GM23248 (cell line): ENCODE data around the gene DDX59. TPM values are rescaled to one million over a fixed set of nuclear protein-coding genes. Genes with fewer than 3 reads are reported as not detected.

Experiments
- DNase-seq: peaks from one replicate; pipeline ENCODE4 v3.0.0-alpha.2; 2015
- H2AFZ ChIP-seq: fragments of 200-600 bp; sonication (generic); 2 replicates; pipeline ENCODE4 v1.6.1; 2016; ENCODE audit warnings: antibody characterized with exemption
- H3F3A ChIP-seq: fragments of 200-600 bp; sonication (generic); 2 replicates; pipeline ENCODE4 v1.6.1; 2016; ENCODE audit warnings: mild to moderate bottlenecking, antibody characterized with exemption, mixed run types; ENCODE audit not compliant: insufficient read depth
- H3K27ac ChIP-seq: fragments of 200-600 bp; sonication (generic); 2 replicates; pipeline ENCODE4 v1.5.1; 2016; ENCODE audit warnings: mild to moderate bottlenecking
- H3K27me3 ChIP-seq: fragments of 200-600 bp; sonication (generic); replicated peaks from 2 replicates; pipeline ENCODE4 v1.6.1; 2016; ENCODE audit warnings: mild to moderate bottlenecking; ENCODE audit not compliant: insufficient read depth
- H3K36me3 ChIP-seq: fragments of 200-600 bp; sonication (generic); 2 replicates; pipeline ENCODE4 v1.6.1; 2016; ENCODE audit warnings: low read depth, mild to moderate bottlenecking
- H3K4me1 ChIP-seq: fragments of 200-600 bp; sonication (generic); 2 replicates; pipeline ENCODE4 v1.6.1; 2016; ENCODE audit warnings: mild to moderate bottlenecking; ENCODE audit not compliant: insufficient read depth
- H3K4me2 ChIP-seq: fragments of 200-600 bp; sonication (generic); one replicate; pipeline ENCODE4 v1.6.1; 2016; ENCODE audit warnings: mild to moderate bottlenecking; ENCODE audit not compliant: unreplicated experiment
- H3K4me3 ChIP-seq: fragments of 200-600 bp; sonication (generic); 2 replicates; pipeline ENCODE4 v1.5.1; 2016; ENCODE audit warnings: mild to moderate bottlenecking
- H3K79me2 ChIP-seq: fragments of 200-600 bp; sonication (generic); 2 replicates; pipeline ENCODE4 v1.6.1; 2016; ENCODE audit warnings: mild to moderate bottlenecking; ENCODE audit not compliant: insufficient read depth
- H3K9ac ChIP-seq: fragments of 200-600 bp; sonication (generic); 2 replicates; pipeline ENCODE4 v1.6.1; 2016; ENCODE audit warnings: mild to moderate bottlenecking
- H3K9me2 ChIP-seq: fragments of 200-600 bp; sonication (generic); 2 replicates; pipeline ENCODE4 v1.6.1; 2016; ENCODE audit warnings: mixed run types, mild to moderate bottlenecking, moderate library complexity; ENCODE audit not compliant: insufficient read depth
- H3K9me3 ChIP-seq: fragments of 200-600 bp; sonication (generic); one replicate; pipeline ENCODE4 v1.6.1; 2017; ENCODE audit warnings: low read depth
- H4K20me1 ChIP-seq: fragments of 200-600 bp; sonication (generic); 2 replicates; pipeline ENCODE4 v1.6.0; 2016; ENCODE audit not compliant: insufficient read depth
- EZH2 ChIP-seq: fragments of 200-600 bp; sonication (generic); IDR thresholded peaks from 2 replicates; pipeline ENCODE4 v1.6.1; 2018; ENCODE audit warnings: antibody characterized with exemption, mild to moderate bottlenecking; ENCODE audit not compliant: insufficient read depth, poor library complexity, severe bottlenecking
- EZH2phosphoT487 ChIP-seq: fragments of 200-600 bp; sonication (generic); IDR thresholded peaks from 2 replicates; pipeline ENCODE4 v1.6.1; 2018; ENCODE audit warnings: antibody characterized with exemption, moderate library complexity, mild to moderate bottlenecking, low read depth; ENCODE audit not compliant: insufficient read depth
- WGBS, 2 experiments: methylation state at CpG; one replicate each; pipeline ENCODE4 v1.1.6; 2015 to 2017; ENCODE audit warnings: low lambda C conversion rate in 2 of 2, low coverage in 1 of 2; ENCODE audit errors: missing lambda C conversion rate in 2 of 2; 5-methylcytosine and 5-hydroxymethylcytosine counted together
- in situ Hi-C: fragments of 300-500 bp; cut with MboI; formaldehyde crosslinking; loops from 2 replicates; pipeline ENCODE4 v1.15.0; 2020
- polyA plus RNA-seq: library from polyadenylated mRNA; unstranded; fragments of >200 nt; fragmentation: Nextera tagmentation; extraction: Ambion mirVana; gene quantifications from 2 replicates; pipeline ENCODE4 v1.2.1, GENCODE V29; 2016
- total RNA-seq: library from RNA; depleted of rRNA; stranded (reverse); fragments of >200 nt; shearing (Covaris generic); gene quantifications from 2 replicates; pipeline ENCODE4 v1.2.3, GENCODE V29; 2014

The DDX59 gene
- total and polyA plus RNA-seq, 2 experiments from 2014 or later: 12.2 to 14.2 TPM

GRCh38 chr1:200652378-200652777 is 17.3 kb downstream of the DDX59 start:
- H2AFZ ChIP-seq: no peak overlapping the region
- in situ Hi-C loops: no loop called here
- no peaks in the 10 kb centered on the region for H3K9me2 ChIP-seq
- H3K9me3 ChIP-seq: no peaks in the 10 kb centered on the region
- H3K27ac ChIP-seq: no peak overlapping the region
- no peak overlapping the region for H3K9ac ChIP-seq
- no peaks in the 10 kb centered on the region for H3K79me2 ChIP-seq
- no peaks in the 10 kb centered on the region for H3K27me3 ChIP-seq
- H3K4me2 ChIP-seq: no peak overlapping the region
- no peak overlapping the region for H3K4me3 ChIP-seq
- peaks cover 23% of the 10 kb centered on the region for H3K36me3 ChIP-seq
- no peak for DNase-seq
- no peaks in the 10 kb centered on the region for H3F3A ChIP-seq
- 0 out of 2 replicates have a peak, but pooled peaks cover 6% of the 10 kb centered on the region for H3K4me1 ChIP-seq
- WGBS, 2 experiments: 93 to 95% methylated on average over 1 of the region's 1 CpG
- H4K20me1 ChIP-seq: no peaks in the 10 kb centered on the region
- no peak for TF ChIP-seq EZH2

GRCh38 chr1:200646515-200646914 is 23.2 kb downstream of the DDX59 start:
- in situ Hi-C loops: no loop called here
- Histone ChIP-seq H3K4me1 (no peaks in the 10 kb centered on the region), H3K9ac (no peak overlapping the region), H2AFZ (no peak overlapping the region), H3K36me3 (peaks cover 26% of the 10 kb centered on the region), H3K9me2 (no peaks in the 10 kb centered on the region), H3K4me3 (no peak overlapping the region), H3K27ac (no peak overlapping the region), H3K4me2 (no peak overlapping the region), H3K79me2 (no peaks in the 10 kb centered on the region), H3F3A (no peaks in the 10 kb centered on the region), H3K9me3 (no peaks in the 10 kb centered on the region), H4K20me1 (no peaks in the 10 kb centered on the region), H3K27me3 (no peaks in the 10 kb centered on the region)
- WGBS, 2 experiments: 97 to 98% methylated on average over 4 of the region's 4 CpGs
- no peak for DNase-seq
- TF ChIP-seq EZH2 (no peak), EZH2phosphoT487 (no peak)

GRCh38 chr1:200644021-200644420 is 25.7 kb downstream of the DDX59 start:
- H3K36me3 ChIP-seq: peaks cover 23% of the 10 kb centered on the region
- H3K4me1 ChIP-seq: peaks cover 20% of the 10 kb centered on the region
- H4K20me1 ChIP-seq: no peaks in the 10 kb centered on the region
- H2AFZ ChIP-seq: no peak overlapping the region
- no peaks in the 10 kb centered on the region for H3K9me3 ChIP-seq
- in situ Hi-C loops: no loop called here
- no peaks in the 10 kb centered on the region for H3K79me2 ChIP-seq
- no peaks in the 10 kb centered on the region for H3K27me3 ChIP-seq
- DNase-seq: no peak
- no peak overlapping the region for H3K4me2 ChIP-seq
- TF ChIP-seq EZH2phosphoT487: no peak
- no peak for TF ChIP-seq EZH2
- H3K4me3 ChIP-seq: no peak overlapping the region
- H3K27ac ChIP-seq: no peak overlapping the region
- peaks cover 9% of the 10 kb centered on the region; the same call in 1 of the 2 replicates for H3F3A ChIP-seq
- H3K9ac ChIP-seq: no peak overlapping the region
- H3K9me2 ChIP-seq: no peaks in the 10 kb centered on the region

GRCh38 chr1:200642481-200642880 is 27.2 kb downstream of the DDX59 start:
- WGBS, 2 experiments: 92 to 96% methylated on average over 6 of the region's 6 CpGs
- DNase-seq: no peak
- H3K27me3 ChIP-seq: no peaks in the 10 kb centered on the region
- H3F3A ChIP-seq: peaks cover 9% of the 10 kb centered on the region; the same call in 1 of the 2 replicates
- no peaks in the 10 kb centered on the region for H4K20me1 ChIP-seq
- H2AFZ ChIP-seq: no peak overlapping the region
- in situ Hi-C loops: no loop called here
- H3K79me2 ChIP-seq: no peaks in the 10 kb centered on the region
- H3K4me1 ChIP-seq: peaks cover 20% of the 10 kb centered on the region
- H3K36me3 ChIP-seq: peaks cover 12% of the 10 kb centered on the region
- no peaks in the 10 kb centered on the region for H3K9me2 ChIP-seq
- no peak overlapping the region for H3K4me3 ChIP-seq
- no peak overlapping the region for H3K4me2 ChIP-seq
- no peaks in the 10 kb centered on the region for H3K9me3 ChIP-seq
- H3K27ac ChIP-seq: no peak overlapping the region
- no peak overlapping the region for H3K9ac ChIP-seq
- TF ChIP-seq EZH2phosphoT487 (no peak), EZH2 (no peak)

- Histone ChIP-seq H4K20me1 (no peaks in the 10 kb centered on the region), H3K27ac (peak overlapping the region; percentile 82), H3K9me2 (no peaks in the 10 kb centered on the region), H3K4me1 (peaks cover 20% of the 10 kb centered on the region), H2AFZ (peak overlapping the region; percentile 81), H3K36me3 (no peaks in the 10 kb centered on the region), H3K4me3 (no peak overlapping the region), H3K79me2 (no peaks in the 10 kb centered on the region), H3F3A (peaks cover 9% of the 10 kb centered on the region; the same call in 1 of the 2 replicates), H3K9ac (no peak overlapping the region), H3K4me2 (peak overlapping the region; percentile 49), H3K9me3 (no peaks in the 10 kb centered on the region), H3K27me3 (no peaks in the 10 kb centered on the region)
- whole genome bisulfite sequencing, 2 experiments: 14 to 15% methylated on average over 5 of the region's 5 CpGs
- in situ Hi-C loops: no loop called here
- TF ChIP-seq EZH2 (no peak), EZH2phosphoT487 (no peak)
- peak; percentile 55 for DNase-seq
Observed at GRCh38 chr1:200640963-200641401, 28.7 kb downstream of the DDX59 start.
